ENCODE data around the gene ETDB.
"Not testable (repeated sequence)": the region's sequence is repeated elsewhere in the genome, so short reads cannot be mapped to it uniquely, and the experiment has no call there.

The ETDB gene

GRCh38 chrX:135120056-135120576 lies at the start of gene ETDB:
ETDB (minus strand) TSS chrX:135120526; CDS start chrX:135119261, 1,265 bp downstream.
- DNase-seq (ENCODE audit: low read depth in 2 of 2) = not testable (repeated sequence)

GRCh38 chrX:135169534-135169933 lies 49.2 kb upstream of the ETDB start:
- not testable (repeated sequence) for DNase-seq (ENCODE audit: low read depth in 2 of 2)

GRCh38 chrX:135168486-135168885 lies 48.2 kb upstream of the ETDB start:
- DNase-seq (ENCODE audit: low read depth in 2 of 2) = no peak

- not testable (repeated sequence) for DNase-seq (ENCODE audit: low read depth in 2 of 2)
These were observed 34.4 kb upstream of the ETDB start for GRCh38 chrX:135154688-135155087.

GRCh38 chrX:135126145-135126544 lies 5.8 kb upstream of the ETDB start:
- not testable (repeated sequence) for DNase-seq (ENCODE audit: low read depth in 2 of 2)

- not testable (repeated sequence) for DNase-seq (ENCODE audit: low read depth in 2 of 2)
These were observed 4.3 kb downstream of the ETDB start for GRCh38 chrX:135116064-135116463.

GRCh38 chrX:135114392-135114791 lies 5.9 kb downstream of the ETDB start:
- DNase-seq (ENCODE audit: low read depth in 2 of 2) = no peak

GRCh38 chrX:135112743-135113142 lies 7.6 kb downstream of the ETDB start:
- no peak for DNase-seq (ENCODE audit: low read depth in 2 of 2)

- peak in 1 of 2 donors; percentile 10 for DNase-seq (ENCODE audit: low read depth in 2 of 2)
These were observed 8.1 kb downstream of the ETDB start for GRCh38 chrX:135112096-135112729.

- no peak for DNase-seq (ENCODE audit: low read depth in 2 of 2)
These were observed 10.8 kb downstream of the ETDB start for GRCh38 chrX:135109554-135109953.

- no peak for DNase-seq (ENCODE audit: low read depth in 2 of 2)
These were observed 20.9 kb downstream of the ETDB start for GRCh38 chrX:135099493-135099783.

GRCh38 chrX:135097196-135097744 lies 23.1 kb downstream of the ETDB start:
- not testable (repeated sequence) for DNase-seq (ENCODE audit: low read depth in 2 of 2)

GRCh38 chrX:135095715-135096114 lies 24.6 kb downstream of the ETDB start:
- no peak for DNase-seq (ENCODE audit: low read depth in 2 of 2)

- no peak for DNase-seq (ENCODE audit: low read depth in 2 of 2)
These were observed 25.6 kb downstream of the ETDB start for GRCh38 chrX:135094726-135095125.

GRCh38 chrX:135089126-135089525 lies 31.2 kb downstream of the ETDB start:
- DNase-seq (ENCODE audit: low read depth in 2 of 2) = no peak

GRCh38 chrX:135087867-135088266 lies 32.5 kb downstream of the ETDB start:
- DNase-seq (ENCODE audit: low read depth in 2 of 2) = no peak

- peak in 1 of 2 donors; percentile 44 for DNase-seq (ENCODE audit: low read depth in 2 of 2)
These were observed 34.0 kb downstream of the ETDB start for GRCh38 chrX:135086197-135086854.

- no peak for DNase-seq (ENCODE audit: low read depth in 2 of 2)
These were observed 38.5 kb downstream of the ETDB start for GRCh38 chrX:135081693-135082404.
